GM18526 (cell line): ENCODE data around the gene PAX8.
A peak's percentile ranks its signal among the peaks of the same experiment; 100 is the strongest.

Source experiments
- POLR2A ChIP-seq: IDR thresholded peaks from 3 replicates; pipeline ENCODE4 v1.6.1; 2011; ENCODE audit not compliant: insufficient read length; ENCODE audit errors: extremely low read depth

Gene PAX8

DNA sequence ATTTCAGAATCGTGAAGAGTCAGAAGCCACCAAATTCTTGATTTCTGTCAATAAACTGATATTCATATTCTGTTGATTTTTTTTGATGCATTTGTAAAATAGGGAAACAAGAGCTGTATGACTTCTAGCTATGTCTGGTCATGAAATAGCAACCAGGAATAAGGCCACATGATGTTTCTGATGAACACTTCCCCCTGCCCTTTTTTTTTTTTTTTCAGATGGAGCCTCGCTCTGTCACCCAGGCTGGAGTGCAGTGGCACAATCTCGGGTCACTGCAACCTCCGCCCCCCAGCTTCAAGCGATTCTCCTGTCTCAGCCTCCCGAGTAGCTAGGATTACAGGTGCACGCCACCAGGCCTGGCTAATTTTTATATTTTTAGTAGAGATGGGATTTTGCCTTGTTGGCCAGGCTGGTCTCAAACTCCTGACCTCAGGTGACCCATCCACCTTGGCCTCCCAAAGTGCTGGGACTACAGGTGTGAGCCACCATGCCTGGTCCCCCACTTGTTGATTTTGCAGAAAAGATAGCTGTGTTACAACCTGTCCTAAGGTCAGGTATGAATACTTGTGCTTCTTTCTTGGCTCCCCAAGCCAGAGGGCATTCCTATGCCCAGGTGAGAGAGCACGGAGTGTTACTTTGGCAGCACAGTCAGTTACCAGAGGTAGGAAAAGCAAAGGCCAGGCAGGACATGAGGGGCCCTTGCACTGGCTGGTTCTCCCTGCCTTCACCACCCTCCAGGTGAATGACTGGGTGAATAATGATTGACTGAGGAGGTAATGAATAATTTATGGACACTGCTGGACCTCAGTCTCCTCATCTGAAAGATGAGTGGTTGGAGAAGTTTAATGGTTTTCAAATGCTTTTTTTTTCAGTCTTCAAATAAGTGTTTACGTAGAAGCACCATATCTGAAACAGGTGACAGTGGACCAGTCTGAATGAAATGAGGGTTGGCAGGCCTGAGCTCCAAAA lies 39.6 kb downstream of the PAX8 start:
- TF ChIP-seq POLR2A = no peak

DNA sequence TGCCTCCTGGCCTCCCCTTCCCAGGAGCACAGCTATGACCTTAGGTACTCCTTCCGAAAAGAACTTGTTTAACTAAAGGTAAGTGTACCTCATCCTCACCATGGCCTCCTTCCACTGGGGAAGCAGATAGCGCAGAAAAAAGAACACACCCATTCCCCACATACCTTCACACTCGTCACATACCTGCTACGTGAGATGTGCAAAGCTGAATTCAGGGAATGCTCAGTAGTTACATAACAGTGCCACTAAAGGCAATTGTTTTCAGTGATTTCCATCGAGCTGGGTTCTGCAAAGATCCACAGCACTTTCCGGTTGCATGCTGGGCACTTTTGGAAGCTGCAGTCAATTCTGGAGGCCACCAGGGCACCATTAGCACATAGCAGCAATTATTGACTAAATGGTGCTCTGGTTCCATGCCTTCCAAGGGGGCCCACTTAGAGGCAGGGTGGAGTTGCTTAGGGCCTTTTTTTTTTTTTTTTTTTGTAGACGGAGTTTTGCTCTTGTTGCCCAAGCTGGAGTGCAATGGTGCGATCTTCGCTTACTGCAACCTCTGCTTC lies 41.0 kb downstream of the PAX8 start:
- TF ChIP-seq POLR2A = no peak

DNA sequence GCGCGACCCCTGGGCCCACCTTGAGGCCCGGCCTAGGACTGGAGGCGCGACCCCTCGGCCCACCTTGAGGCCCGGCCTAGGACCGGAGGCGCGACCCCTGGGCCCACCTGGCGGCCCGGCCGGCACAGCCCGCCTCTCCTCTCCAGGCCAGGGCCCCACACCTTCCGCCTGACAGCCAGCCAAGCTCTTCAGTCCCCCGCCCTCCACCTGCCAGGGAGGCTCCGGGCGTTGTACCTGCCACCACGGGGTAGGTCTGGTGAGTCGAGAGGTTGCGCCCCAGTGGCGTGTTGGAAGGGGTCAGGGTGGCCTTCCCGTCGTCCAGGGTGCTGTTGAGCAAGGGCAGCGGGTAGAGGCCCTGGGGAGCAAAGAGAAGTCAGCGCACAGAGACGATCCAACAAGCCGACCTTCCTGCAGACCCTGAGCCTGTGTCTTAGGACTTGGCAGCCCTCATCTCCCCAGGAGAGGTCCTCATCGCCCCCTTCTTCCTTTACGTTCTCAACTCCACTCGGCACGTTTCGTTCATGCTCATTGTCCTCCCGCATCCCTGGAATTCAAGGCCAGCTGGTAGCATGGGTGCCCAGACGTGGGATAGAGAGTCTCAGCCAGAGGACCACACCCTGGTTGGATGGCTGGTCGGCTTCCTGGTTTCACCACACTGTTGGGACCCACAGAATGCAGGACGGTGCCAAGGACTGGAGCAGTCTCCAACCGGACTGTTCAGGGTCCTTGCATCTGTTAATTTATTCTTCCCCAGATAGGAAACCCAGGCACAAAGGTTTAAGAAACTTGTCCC lies 42.2 kb downstream of the PAX8 start:
- TF ChIP-seq POLR2A = no peak

DNA sequence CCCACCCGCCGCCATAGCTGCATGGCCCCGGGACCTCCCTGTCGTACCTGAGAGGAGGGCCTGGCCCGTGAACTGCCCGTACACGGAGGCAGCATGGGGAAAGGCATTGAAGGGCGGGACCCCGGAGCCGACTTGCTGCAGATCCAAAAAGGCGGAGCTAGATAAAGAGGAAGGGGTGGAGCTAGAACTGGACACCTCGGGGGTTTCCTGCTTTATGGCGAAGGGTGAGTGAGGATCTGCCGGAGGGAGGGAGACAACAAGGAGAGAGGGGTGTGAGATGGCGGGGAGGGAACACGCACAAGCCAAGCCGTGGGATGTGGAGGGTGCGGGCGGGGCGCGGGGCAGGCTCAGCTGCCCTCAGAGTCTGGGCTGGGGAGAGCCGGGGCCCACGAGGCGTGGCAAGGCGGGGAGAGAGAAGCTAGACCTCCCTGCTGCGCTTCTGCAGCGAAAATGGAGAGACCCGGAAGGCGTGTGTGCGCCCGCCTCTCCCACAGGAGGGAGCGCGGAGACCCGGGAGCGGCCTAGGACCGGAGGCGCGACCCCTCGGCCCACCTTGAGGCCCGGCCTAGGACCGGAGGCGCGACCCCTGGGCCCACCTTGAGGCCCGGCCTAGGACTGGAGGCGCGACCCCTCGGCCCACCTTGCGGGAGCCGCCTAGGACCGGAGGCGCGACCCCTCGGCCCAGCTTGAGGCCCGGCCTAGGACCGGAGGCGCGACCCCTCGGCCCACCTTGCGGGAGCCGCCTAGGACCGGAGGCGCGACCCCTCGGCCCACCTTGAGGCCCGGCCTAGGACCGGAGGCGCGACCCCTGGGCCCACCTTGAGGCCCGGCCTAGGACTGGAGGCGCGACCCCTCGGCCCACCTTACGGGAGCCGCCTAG lies 43.1 kb downstream of the PAX8 start:
- peak; percentile 71 for TF ChIP-seq POLR2A

GRCh38 chr2:113234721-113235346 lies 43.9 kb downstream of the PAX8 start:
- TF ChIP-seq POLR2A = no peak

DNA sequence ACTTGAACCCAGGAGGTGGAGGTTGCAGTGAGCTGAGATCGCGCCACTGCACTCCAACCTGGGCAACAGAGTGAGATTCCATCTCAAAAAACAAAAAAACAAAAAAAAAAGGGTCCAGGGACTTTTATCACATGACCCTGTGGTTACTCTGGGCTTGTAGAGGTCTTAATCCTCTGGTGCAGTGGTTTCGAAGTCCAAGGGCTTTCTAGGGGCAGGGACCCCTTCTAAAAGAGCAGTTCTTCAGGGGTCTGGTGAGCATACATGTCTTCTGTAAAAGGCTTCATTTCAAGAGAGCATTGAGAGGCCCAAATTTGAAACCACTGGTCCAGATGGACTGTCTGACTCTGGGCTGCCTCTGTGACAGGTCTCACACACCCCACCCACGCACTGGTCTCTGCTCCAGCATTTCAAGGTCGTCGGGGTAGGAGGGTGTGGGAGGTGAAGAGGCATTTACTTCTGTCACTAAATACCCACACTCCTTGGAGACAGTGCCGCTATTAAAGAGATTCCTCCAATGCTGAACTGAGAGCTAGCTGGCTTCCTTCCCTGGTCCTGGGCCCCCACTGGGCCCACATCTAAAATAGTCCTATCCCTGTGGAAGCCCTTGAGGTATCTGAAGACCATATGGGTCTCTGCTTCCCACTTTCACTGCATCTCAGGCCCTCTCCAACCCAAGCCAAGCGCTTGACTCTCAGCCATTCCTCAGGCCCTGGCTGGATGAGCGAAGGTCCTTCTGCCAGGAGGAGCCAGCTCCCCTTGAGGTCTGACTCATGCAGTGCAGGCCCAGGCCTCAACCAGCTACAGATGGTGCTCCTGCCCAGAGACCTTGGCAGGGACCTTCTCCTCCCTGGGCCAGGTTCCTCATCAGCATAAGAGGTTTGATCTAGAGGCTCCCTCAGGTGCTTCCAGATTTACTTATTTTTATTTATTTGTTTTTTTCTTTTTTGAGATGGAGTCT lies 44.8 kb downstream of the PAX8 start:
- TF ChIP-seq POLR2A = no peak

DNA sequence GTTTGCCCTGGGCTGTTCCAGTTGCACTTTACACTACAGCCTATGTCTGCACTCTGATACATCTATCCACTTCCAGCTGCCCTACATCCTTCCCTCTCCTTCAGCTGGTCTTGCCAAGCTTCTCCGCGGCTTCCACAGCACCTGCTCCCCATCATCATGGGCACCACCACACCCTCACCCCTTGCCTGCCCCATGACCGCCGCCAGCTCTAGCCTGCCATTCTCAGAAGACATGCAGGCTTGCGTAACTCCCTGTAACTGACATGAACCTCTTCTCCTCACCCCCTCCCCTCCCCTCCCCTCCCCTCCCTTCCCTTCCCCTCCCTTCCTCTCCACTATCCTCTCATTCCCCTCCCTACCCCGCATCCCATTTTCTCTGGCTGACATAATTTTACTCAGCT lies 46.0 kb downstream of the PAX8 start:
- no peak for TF ChIP-seq POLR2A

DNA sequence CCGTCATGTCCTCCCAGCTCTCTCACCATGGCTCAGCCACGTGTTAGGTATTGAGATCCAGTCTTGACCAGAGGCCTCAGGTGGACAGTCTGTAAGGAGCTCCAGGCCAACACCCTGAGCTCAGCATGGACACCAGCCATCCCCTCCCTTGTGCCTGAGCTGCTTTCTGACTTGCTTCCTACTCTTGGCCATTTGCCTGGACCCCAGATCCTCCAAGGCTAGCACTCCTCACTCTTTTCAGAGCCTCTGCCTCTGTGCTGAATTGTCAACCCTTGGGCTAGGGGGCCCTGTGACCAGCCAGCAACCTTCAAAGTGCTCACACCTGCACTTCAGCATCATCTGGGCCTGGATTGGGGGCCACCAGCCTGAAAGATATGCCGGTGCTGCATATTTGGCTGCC lies 46.6 kb downstream of the PAX8 start:
- TF ChIP-seq POLR2A = no peak

DNA sequence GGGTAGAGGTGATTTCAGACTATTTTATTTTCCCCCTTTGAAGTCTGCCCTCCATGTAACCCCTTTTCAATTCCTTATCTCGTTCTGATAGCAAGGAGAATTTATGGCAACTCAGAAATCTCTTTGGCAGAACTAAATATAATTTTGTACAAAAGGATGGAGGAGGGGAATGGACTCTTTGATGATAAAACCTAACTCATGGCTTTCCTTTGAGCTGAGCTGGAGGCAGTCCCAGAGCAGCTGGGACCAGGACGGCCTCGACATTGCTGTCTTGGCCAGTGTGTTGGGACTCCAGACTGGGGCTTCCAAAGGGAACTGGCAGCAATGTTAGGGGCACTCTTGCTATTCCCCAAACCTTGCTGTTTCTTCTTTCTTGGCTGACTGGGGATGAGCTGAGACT lies 47.7 kb downstream of the PAX8 start:
- TF ChIP-seq POLR2A = no peak

- no peak for TF ChIP-seq POLR2A
Observed at GRCh38 chr2:113230531-113230930, 48.2 kb downstream of the PAX8 start.

DNA sequence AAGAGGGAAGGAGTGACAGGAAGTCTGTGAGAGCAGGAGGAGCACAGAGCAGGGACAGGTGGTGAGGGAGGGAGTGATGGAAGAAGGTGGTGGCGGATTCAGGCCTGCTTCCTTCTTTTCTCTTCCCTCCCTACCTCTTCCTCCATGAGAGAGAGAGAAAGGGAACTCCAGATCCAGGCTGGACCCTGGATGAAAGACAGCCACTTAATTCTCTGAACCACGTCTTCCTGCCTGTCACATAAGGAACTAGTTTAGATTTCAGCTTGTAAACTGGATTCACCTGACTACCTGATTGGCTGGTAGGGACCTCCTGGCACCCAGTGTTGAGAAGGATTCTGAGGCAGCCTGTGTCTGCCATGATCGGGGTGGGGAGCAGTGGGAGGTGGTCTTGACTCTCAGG lies 48.9 kb downstream of the PAX8 start:
- no peak for TF ChIP-seq POLR2A

GRCh38 chr2:113228991-113229716 lies 49.6 kb downstream of the PAX8 start:
- TF ChIP-seq POLR2A = no peak

- TF ChIP-seq POLR2A = no peak
Observed at GRCh38 chr2:113228351-113228750, 50.4 kb downstream of the PAX8 start.
